GM21381 (cell line): ENCODE measurements around the gene RFX1.
A peak's percentile ranks its signal among the peaks of the same experiment; 100 is the strongest.

Experiments
- ATAC-seq: cut with Tn5 transposase; IDR thresholded peaks from one replicate; pipeline ENCODE4 v1.9.1; 2021; ENCODE audit warnings: mild to moderate bottlenecking, moderate library complexity; ENCODE audit not compliant: unreplicated experiment

RFX1 gene

DNA sequence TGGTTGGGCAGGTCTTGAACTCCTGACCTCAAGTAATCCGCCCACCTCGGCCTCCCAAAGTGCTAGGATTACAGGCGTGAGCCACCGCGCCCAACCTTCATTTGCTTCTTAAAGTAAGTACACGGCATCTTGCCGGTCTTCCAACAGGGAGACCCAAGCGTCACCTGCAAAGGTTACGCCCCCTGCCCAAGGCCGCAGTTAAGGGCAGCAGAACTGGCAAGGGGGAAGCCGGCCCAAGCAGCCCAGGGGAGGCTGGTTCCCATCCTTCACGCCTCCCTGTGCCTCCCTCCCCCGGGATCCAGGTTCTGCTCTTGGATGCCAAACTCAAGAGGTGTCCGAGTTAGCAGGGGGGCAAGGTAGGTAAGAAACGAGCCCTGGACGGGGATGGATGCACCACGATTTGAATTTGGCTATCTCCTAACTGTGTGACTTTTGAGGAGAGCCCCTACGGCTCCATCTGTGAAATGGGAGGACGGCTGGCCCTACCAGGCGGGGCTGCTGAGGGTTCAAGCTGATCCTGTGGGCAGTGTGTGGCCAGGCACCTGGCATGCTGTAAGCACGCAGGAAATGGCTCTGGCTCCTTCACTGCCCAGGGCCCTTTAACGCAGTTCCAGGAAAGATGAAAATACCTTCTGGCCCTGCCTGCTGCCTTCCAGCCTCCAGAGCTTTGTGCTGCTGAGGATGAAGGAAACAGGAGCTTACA lies 9.0 kb downstream of the RFX1 start:
- no peak for ATAC-seq

DNA sequence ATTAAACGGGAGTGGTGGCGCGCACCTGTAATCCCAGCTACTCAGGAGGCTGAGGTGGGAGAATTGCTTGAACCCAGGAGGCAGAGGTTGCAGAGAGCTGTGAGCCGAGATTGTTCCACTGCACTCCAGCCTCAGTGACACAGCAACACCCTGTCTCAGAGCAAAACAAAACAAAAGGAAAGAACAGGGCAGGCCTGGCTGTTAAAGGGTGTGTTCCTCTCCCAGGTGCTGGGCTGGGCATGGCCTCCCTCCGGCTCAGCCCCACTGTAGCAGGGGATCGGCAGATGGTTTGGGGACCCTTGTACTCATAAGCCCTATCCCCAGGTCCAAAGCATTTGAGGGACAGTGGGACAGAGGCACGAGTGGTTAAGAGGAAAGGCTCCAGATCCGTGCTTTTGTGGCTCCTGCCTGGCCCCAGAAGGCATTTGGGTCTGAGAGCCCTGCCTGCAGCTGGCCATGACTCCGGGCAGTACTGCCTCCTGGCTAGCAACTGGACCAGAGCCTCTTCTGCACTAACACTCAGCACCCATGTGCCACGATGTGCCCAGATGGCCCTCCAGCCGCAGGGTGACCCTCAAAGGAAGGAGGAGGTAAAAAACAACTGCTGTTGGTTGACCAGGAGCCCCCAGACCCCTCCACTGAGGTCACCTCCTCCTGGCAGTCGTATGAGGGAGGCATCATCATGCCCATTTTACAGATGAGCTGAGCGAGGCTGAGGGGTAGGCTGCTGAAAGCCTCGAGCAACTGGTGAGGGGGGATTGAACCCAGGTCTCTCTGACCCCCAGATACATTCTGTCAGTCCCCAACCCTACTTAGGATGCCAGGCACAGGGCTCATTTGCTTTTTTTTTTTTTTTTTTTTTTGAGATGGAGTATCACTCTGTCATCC lies 10.0 kb downstream of the RFX1 start:
- no peak for ATAC-seq

DNA sequence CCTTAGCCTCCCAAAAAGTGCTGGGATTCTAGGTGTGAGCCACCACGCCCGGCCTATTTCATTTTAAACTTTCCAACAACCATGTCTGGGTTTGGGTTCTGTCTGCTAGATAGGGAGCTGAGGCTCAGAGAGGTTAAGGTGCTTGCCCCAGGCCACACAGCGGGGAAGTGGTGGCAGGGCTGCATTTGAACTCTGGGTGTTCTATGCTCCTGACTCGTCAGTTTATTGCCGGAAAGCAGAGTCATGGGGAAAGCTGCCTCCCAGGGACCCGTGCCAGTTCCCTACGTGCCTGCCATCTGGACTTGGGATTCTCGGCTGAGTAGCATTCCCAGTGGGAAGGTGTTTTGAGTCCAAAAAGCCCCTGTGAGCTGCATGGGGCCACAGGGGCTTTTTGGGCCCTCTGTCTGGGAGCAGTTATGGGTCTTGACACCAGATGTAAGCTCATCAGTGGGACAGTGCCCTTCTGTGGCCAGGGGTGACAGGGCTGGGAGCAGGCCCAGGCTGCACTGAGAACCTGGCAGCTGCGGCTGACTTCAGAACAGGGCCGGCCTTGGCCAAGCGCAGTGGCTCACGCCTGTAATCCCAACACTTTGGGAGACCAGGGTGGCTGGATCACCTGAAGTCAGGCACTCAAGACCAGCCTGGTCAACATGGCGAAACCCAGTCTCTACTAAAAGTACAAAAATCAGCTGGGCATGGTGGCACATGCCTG lies 10.9 kb downstream of the RFX1 start:
- ATAC-seq = no peak

DNA sequence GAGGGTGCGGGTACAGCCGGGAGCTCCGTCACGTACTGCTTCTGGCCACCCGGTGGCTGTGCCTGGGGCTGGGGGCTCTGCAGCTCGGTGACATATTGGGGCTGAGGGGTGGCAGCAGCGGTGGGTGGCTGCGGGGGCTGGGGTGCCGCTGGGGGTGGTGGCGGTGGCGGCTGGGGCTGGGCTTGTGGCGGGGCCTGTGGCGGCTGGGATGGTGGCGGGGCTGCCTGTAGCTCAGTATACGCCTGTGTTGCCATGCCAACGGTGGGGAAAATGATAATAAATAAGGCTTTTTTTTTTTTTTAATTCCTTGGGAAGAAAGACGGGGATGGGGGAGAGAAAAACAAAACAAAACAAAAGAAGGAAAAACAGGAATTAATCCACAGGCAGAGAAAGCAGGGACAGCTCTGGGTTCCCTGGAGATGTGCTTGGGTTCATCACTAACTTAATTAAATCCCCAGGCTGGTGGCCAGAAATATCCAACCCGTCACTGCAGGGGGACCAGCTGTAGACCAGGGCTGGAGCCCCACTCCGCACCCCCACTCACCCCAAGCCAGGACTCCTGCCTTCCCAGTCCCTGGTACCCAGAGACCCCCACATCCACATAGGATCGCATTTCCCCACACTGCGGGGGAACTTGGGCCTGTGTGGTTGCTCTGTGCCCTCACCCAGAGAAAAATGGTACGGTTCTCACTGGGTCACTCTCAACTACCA lies 12.4 kb downstream of the RFX1 start:
- ATAC-seq = no peak

DNA sequence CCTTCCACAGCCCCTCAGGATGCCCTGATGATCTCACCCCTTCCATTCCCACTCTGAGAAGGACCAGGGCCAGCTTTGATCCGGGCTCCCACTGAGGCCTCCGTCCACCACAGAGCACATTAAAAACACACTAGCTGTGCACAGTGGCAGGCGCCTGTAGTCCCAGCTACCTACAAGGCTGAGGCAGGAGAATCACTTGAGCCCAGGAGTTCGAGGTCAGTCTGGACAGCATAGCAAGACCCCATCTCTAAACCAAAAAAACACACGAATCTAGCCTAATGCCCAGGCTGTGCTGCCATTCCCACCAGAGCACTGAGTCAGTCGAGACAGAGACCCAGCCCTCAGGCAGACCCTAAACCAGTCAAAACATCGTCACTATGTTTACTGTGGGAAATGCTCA lies 14.1 kb downstream of the RFX1 start:
- ATAC-seq = no peak

DNA sequence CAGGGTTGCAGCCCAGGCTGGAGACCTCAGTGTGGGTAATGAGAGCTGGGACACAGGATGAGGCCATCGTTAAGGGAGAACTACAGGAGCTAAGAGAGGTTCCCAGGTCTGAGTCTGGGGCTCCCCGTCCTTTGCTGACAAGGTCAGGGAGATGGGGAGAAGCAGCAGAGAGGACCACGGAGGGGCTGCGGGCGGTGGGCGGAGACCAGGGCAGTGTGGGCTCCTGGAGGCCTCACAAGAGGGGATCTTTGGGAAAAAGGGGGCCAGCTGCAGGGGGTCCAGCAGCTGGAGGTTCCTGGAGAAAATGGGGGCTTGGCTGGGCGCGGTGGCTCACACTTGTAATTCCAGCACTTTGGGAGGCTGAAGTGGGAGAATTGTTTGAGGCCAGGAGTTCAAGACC lies 16.0 kb downstream of the RFX1 start:
- no peak for ATAC-seq

DNA sequence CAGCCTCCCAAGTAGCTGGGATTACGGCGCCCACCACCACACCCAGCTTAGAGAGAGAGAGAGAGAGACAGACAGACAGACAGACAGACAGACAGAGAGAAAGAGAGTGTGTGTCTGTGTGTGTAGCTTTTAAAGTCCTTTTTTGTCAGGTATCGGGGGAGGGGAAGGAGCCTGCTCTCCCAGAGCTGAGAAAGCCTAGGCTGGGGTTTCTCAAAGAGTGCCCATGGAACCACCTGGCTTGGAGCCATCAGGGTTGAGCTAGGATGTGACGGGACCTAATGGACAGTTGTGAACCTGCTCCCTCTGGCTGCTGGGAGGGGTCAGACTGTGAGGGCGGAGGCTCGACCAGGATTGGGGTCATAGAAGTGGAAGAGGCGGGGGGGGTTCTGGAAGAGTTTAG lies 16.6 kb downstream of the RFX1 start:
- no peak for ATAC-seq

DNA sequence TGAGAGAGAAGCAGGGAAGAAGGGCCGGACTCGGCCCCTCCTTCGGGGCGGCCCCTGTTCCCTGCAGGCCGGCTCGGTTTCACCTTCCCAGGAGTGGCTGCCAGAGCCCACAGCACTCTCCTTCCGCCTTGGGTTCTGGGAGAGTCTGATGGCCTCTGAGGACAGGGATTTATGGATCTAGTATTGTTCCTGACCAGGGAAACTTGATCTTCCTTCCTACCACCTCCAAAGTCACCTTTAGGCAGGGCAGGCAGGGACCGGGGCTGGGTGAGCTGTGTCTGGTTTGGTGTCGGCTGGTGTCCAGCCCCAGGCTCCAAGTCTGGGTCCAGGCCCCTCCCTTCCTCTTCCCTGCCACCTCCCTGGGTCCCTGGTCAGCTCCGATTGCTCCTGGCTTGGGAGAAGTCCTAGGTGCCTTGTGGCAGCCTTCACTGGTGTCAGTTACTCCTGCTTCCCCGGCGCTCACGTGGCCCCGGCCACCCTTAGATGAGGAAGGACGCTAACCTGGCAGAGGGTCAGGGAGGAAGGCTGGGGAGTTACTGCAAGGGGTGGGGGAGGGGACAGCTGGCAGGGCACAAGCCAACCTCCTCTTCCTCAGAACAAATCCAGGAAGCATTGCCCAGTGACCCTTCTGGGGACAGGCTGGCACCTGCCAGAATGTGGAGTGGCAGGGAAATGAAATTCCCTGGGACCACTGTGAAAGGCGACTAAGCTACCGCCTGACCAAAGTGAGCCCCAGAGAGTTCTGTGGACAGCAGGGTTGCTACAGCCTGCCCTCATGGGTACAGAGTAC lies 18.8 kb downstream of the RFX1 start:
- no peak for ATAC-seq

DNA sequence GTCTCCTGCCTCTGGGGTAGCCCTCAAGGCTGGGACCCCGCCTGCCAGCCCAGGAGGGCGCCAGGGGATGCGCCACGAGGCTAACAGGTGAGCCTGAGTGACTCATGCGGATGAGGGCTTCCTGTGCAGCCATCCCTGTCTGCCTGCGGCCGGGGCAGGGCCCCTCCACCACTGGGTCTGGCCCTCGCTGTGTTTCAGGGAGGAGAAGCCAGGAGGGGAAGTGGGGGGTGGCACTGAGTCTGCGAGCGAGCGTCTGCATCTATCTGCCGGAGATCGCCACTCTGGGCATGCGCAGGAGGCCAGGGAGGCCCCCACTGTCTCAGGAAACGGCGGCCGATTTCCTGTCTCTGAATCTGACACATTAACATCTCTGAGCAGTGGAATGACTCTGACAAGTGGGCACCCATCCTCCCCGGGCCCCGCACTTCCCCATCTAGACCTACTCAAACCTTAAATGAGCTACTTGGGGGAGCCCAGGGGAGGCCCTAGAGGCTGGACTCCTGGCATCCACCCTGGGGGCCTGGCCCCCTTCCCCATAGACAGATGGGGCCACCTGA lies 19.7 kb downstream of the RFX1 start:
- ATAC-seq = peak; percentile 81

DNA sequence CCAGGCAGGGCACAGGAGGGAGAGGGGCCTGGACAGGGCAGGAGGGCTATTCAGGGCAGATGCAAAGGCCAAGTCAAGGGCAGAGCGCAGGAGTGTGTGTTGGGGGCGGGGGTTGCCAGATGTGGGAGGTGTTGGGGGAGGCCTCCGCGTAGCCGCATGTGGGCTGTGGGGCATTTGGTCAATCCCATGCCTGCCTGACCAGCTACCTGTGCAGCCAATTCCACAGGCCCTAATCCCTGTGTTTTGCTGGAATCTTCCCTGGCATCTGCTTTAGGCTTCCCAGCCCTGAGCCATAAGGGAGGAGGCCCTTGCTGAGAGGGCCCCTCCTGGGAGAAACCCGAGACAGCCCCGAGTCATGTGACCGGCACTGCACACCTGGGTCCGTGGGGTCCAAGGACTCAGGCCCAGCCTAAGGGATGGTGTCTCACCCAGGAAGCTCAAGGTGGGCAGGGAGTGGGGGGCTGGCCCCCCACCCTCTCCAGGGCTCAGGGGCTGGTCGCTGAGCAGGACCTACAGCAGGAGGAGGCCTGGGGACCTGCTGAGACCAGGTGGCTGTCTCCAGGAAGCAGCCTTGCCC lies 20.3 kb downstream of the RFX1 start:
- ATAC-seq = no peak

DNA sequence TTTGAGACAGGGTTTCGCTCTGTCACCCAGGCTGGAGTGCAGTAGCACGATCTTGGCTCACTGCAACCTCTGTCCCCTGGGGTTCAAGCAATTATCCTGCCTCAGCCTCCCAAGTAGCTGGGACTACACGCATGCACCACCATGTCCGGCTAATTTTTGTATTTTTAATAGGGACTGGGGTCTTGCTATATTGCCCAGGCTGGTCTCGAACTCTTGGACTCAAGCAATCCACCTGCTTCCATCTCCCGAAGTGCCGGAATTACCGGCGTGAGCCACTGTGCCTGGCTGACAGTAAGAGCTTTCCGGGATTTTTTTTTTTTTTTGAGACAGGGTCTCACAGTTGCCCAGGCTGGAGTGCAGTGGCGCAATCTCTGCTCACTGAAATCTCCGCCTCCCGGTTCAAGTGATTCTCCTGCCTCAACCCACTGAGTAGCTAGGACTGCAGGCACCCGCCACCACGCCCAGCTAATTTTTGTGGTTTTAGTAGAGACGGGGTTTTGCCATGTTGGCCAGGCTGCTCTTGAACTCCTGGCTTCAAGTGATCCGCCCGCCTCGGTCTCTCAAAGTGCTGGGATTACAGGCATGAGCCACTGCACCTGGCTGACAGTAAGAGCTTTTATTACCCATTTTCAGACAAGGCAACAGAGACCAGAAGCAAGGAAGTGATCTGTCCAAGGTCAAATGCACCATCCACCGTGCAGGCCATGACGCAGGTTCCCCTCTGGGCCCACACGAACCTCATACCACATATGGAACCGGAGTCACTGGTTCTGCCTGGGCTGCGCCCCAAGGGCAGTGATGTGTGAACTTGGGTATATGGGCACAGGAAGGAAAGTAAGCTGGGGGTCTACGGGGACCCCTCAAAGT lies 21.0 kb downstream of the RFX1 start:
- ATAC-seq = no peak

DNA sequence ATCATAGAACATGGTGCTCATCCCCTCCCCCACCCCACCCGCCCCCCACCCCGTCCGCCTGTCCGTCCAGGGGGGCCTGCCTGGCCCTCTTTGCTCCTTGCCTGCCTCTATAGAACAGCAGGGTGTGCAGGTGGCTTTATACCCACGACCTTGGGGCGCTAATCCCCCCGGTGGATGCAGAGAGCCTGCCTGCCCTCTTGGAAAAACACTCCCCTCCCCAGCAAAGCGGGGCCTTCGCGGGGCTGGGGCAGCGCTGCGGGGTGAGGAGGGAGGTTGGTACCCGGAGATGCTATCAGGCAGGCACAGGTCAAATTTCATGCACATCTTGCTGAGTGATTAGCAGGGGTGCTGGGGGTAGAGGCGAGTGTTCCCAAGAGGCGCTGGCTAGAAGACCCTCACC lies 21.9 kb downstream of the RFX1 start:
- ATAC-seq = no peak

DNA sequence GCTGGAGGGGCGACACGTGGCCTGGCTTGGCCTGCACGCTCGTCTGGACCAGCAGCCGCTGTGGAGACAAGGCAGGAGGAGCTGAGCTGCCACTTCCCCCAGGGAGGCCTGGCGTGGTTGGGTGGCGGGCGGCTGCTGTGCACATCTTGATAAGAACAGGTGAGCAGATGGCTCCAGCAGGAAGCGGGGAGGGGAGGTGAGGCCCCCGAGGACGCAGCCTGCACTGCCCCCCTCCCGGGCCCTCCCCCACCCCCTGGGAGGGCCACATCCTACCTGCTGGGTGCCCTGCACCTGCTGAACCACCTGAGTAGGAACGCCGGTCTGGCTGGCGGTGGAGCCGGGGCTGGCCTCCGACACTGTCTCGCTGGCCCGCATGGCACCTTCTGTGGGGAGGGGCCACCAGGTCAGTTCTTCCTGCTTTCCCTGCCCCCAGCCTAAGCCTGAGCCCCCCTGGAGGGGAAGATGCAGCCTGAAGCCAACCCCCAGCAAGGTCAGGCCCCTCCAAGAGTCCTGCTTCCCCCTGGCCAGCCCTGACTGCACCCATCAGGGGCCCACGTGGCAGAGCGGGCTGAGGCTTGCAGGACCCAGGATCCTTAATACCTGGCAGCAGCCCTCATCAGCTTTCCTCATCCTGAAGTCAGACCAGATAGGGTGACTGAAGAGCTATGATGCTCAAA lies 22.8 kb downstream of the RFX1 start:
- no peak for ATAC-seq

DNA sequence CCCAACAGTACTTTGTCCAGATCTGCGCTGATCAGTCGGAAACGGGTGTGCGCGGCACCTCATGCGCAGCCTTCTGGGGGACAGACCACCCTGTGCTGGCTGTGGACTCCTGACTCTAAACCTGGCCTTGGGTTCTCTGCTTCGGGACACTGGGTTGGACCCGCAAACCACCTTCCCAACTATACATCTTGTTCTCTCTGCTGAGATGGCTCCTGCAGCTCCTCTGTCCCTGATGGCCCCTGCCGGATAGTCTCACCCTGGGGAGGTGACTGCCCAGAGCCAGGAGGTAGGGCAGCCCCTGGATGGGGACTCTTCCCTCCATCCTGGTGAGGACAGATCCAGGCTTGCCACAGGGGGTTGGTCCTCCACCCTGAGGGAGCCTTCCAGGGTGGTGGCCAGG lies 23.3 kb downstream of the RFX1 start:
- no peak for ATAC-seq

DNA sequence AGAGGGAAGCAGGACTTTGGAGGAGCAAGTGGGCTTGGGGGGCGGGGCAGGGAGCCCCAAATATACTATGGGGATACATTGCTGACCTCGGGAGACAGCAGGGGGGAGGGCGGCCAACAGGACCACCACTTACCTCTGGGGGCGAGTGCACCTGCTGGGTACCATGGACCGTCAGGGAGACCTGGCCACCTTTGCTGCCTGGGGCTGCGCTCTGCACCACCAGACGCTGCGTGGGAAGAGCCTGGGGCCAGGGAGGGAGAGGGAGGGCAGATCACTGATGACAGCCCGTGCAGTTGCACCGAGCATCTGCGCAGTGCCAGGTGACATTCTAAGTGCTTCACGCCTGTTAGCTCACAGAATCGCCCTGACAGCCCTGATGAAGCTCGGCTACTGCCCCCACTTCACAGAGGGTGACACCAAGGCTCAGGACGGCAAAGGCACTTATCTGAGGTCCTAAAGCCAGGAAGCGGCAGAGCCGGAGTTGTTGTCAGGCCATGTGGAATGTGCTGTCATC lies 24.1 kb downstream of the RFX1 start:
- ATAC-seq = no peak

DNA sequence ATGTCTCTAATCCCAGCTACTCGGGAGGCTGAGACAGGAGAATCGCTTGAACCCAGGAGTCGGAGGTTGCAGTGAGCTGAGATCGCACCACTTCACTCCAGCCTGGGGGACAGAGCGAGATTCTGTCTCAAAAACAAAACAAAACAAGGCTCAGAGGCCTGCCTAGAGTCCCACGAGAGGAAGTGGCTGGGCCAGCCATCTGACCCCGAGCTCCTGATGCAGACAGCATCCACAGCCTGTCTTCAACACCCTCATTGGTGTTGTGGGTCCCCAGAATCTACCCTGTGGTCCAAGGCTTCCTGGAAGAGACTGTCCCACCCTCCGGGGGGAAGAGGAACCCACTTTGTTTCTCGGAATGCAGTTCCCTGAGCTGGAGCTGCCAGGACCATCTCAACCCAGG lies 24.7 kb downstream of the RFX1 start:
- no peak for ATAC-seq

DNA sequence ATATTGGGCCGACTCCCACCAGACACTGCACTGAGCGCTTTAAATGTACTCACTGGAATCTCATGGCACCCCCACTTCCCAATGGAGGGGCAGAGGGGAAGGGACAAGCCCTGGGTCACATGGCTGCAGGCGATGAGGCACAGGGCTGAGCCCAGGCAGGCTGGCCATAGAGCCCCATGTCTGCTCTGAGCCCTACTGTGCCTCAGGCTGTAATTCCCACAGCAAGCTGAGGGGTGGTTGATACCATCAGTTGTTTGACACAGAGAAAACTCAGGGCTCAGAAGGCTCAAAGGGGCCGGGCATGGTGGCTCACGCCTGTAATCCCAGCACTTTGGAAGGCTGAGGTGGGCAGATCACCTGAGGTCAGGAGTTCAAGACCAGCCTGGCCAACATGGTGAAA lies 25.1 kb downstream of the RFX1 start:
- no peak for ATAC-seq

DNA sequence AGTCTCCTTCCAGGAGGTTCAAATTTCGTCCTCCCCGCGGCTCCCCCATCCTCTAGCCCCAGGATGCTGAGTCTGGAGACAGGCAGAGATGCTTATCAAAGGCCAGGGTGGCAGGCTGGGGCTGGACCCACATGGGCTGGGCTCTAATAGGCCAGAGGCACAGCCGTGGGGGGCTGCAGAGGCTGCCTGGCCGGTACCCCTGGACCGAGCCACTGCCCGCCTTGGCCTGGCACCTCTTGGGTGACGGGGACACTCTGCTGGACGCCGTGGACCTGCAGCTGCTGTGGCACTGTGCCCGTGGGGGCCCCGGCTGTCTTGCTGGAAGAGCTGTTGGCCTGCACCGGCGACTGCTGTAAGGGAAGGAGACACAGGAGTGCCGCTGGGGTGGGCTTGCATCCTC lies 25.8 kb downstream of the RFX1 start:
- ATAC-seq = no peak
